NCI-H82 treated with DMSO at 0.1 percent for 48 hours (cell line): ENCODE measurements around the gene IL24.
"Not testable (repeated sequence)": the region's sequence is repeated elsewhere in the genome, so short reads cannot be mapped to it uniquely, and the experiment has no call there.

ENCODE experiments used
- DNase-seq: peaks from one replicate; lab custom pipeline; 2025; ENCODE audit not compliant: unreplicated experiment; lab: John Stamatoyannopoulos, UW

The IL24 gene

DNA sequence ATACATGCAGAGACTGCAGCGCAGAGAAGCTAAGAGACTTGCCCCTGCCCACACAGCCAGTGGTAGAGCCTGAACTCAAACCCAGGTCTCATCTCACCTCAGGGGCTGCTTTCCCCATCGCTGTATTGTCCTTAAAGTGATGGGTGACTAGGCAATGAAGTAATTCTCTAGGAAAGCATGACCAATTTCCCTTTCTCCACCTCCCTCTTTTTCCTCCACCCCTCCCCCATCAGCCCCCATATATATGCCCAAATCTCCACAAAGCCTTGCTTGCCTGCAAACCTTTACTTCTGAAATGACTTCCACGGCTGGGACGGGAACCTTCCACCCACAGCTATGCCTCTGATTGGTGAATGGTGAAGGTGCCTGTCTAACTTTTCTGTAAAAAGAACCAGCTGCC lies at the start of gene IL24:
Gene IL24, plus strand, starts transcription at position 269 of the 400 bp plus-strand sequence. CDS start 390 bp downstream, outside the sequence.
- DNase-seq, result no peak

- DNase-seq, result no peak
Observed at GRCh38 chr1:206847946-206848345, 49.3 kb upstream of the IL24 start.

- no peak for DNase-seq
Observed at GRCh38 chr1:206850401-206850800, 46.8 kb upstream of the IL24 start.

- DNase-seq, result no peak
Observed at GRCh38 chr1:206851341-206852010, 45.8 kb upstream of the IL24 start.

- not testable (repeated sequence) for DNase-seq
Observed at GRCh38 chr1:206852662-206853061, 44.6 kb upstream of the IL24 start.

DNA sequence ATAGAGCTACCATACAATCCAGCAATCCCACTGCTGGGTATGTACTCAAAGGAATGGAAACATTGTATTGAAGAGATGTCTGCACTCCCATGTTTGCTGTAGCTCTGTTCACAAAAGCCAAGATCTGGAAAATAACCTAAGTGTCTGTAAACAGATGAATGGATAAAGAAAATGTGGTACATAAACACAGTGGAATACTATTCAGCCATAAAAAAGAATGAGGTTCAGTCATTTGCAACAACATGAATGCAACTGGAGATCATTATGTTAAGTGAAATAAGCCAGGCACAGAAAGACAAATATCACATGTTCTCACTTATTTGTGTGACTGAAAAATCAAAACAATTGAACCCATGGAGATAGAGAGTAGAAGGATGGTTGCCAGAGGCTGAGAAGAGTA lies 43.5 kb upstream of the IL24 start:
- not testable (repeated sequence) for DNase-seq

DNA sequence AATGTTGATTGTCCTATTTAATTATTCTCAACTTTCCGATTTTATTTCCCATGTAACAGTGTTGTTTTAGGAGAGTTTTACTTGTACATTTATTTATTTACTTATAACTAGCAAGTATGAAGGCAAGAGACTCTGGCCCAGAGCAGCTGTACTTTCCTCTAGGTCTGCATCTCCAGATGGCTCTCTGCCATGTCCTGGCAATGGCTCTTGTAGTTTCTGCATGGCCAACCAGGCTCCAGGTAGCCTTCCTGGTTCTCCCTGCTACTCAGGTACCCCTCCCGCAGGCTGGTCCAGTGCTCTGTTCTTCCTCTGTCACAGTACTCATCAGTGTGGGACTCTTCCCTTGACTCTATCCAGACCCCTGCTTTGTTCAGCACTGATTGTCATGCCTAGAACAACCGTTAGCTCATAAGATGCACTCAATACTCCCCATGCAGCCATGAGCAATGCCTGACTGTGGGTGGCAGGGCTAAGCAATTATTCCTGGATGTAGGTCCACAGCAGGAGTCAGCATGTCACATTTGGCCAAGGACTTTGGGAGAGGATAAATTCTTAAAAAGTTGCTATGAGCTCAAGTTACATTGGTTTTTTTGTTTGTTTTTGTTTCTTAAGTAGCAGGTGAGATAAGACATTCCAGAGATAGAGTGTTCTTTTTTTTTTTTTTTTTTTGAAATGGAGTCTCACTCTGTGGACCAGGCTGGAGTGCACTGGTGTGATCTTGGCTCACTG lies 42.7 kb upstream of the IL24 start:
- DNase-seq, result no peak

DNA sequence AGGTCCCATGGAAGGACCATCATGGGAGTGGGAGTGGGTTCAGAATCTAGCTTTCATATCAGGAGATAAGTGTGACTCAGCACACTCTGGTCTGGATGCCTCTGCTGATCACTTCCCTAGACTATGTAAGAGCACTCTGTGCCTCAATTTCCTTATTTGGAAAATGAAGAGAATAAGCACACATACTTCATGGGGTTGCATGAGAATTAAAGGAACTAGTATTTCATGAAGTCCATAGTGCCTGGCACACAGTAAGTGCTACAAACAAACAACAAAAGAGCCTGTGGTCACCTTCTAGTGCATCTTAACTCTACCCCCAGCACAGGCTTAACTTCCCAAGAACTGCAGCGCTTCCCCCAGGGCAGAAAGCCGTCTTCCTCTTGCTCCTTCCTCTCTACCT lies 41.4 kb upstream of the IL24 start:
- DNase-seq, result no peak

DNA sequence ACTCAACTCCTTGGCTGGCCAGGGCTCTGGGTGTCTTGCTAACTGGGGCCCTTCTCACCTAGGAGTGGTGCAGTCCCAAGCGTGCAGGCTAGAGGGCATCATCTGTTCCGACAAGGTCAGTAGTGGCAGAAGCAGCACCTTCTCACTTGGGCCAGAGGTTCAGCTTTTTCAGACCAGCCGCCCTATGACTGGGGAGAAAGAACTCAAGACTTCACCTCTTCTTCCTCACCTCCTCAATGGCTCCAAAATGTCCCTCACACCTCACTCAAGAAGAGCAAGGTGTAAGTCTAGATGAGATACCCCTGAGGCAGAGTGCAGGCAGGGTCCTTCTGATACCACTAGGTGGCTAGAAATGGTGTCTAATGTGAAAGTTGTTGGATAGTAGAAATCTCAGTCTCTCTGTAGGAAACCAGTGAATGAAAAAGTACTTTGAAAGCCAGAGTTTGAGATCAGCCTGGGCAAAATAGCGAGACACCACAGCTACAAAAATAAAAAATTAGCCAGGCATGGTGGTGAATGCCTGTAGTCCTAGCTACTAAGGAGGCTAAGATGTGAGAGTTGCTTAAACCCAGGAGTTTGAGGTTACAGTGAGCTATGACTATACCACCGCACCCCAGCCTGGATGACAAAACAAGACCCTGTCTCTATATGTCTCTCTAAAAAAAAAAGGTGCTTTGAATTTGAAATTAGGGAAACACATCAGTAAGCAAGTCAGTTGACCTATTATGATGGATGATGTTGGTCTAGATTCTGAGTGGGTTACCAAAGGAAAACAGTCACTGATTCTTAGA lies 40.4 kb upstream of the IL24 start:
- no peak for DNase-seq

GRCh38 chr1:206859082-206859521 lies 38.1 kb upstream of the IL24 start:
- DNase-seq, result no peak

DNA sequence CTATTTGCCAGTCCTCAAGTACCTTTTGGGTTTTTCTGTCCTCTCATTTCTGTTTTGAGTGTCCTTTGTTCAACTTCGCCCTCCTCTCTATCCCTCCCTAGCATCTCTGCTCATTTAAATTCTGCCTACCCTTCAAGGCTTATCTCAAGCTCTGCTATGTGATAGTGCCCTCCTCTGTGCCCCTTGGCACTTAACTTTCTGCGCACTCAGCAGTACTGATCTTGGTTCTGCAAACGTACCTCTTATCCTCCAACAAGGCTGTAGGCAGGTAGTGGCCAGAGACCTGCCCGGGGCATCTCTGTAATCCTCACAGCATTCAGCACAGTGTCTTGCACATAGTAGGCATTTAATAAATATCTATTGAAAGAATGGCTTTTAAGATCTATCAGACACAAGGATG lies 37.1 kb upstream of the IL24 start:
- no peak for DNase-seq

DNA sequence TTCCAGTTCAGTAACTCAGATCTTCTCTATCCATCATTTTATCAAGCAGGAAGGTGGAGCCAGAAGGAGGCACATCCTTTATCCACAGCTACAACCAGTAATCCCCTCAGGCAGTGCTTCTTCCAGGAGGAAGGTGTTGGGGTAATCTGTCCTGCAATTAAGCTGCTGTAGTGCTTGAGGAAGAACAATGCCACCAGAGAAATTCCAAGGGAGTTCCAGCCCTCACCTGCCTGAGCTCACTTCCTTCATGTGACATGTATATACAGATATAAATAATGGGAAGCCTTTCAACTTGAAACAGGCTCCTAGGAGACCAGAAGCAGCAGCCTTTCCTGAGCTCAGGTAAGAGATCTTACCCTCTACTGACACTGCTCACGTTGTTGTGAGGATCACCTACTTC lies 34.0 kb upstream of the IL24 start:
- DNase-seq, result no peak

GRCh38 chr1:206864939-206865671 lies 32.1 kb upstream of the IL24 start, which contains the start of gene IL20:
Gene IL20 (plus strand): TSS chr1:206865623. CDS start chr1:206865853, 230 bp downstream.
- no peak for DNase-seq

DNA sequence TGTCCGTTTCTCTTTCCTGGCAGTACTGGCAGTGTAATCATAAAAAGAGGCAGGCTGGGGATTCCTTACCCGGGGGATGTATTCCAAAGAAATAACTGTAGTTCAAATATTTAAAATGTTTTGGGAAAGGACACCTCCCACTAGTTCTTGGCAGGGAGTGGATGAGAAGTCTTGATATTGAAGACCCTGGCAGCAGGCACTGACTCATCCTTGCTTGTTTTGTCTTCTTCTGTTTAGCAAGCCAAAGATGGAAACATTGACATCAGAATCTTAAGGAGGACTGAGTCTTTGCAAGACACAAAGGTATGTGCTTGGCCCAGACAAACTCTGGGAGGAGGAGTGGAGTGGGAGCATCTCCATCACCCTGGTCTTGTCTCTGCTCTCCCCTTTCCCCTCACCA lies 31.2 kb upstream of the IL24 start:
- DNase-seq, result no peak

GRCh38 chr1:206867239-206867638 lies 30.0 kb upstream of the IL24 start:
- no peak for DNase-seq

GRCh38 chr1:206867716-206868115 lies 29.5 kb upstream of the IL24 start:
- no peak for DNase-seq

GRCh38 chr1:206868264-206868663 lies 29.0 kb upstream of the IL24 start:
- DNase-seq, result no peak

DNA sequence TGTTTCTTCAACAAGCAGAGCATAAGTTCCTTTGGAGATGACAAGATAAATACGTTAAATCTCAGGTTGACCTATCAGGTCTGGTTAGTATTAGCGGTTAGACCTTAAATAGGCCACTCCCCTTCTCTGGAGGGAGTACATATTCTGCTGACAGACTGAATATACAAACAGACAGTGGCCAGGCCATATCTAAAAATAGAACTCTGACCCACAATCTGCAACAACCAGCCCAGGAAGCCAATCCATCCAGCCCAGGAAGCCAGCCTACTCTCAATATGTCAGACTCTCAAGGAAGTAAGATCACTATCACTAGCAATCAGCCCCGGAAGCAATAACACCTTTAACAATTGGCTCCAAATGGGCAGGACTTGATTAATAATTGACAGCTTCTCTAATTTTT lies 25.1 kb upstream of the IL24 start:
- DNase-seq, result no peak

DNA sequence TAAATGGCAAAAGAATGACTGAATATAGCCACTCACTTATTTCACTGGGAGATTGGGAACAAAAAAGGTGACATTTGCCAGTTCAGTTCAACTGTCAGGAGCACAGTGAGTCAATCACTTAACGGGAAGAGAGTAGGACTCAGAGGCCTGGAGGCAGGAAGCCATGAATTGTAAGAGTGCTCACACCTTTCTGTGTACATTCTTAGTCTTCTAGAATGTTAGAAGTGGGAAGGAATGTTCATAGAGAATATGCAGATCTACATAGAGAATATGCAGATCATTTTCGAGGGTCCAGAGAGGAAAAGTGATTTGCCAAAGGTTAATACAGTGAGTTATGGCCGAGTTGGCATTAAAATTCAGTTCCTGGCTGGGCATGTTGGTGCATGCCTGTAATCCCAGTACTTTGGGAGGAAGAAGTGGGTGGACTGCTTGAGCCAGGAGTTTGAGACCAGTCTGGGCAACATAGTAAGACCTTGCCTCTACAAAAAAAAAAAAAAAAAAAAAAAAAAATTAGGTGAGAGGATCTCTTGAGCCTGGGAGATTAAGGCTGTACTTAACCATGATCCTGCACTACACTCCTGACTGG lies 23.5 kb upstream of the IL24 start:
- DNase-seq, result no peak

- DNase-seq, result no peak
Observed at GRCh38 chr1:206875752-206876377, 21.4 kb upstream of the IL24 start.
